Lung (tissue), 12 donors: ENCODE measurements around the gene SOX6. TPM values are rescaled to one million over a fixed set of nuclear protein-coding genes. Genes with fewer than 3 reads are reported as not detected.
A peak's percentile ranks its signal among the peaks of the same experiment; 100 is the strongest.

Source experiments
- ATAC-seq: fragments of 200-7000 bp; cut with Tn5 transposase; one replicate; pipeline ENCODE4 v1.9.1; 2020; ENCODE audit warnings: moderate number of reproducible peaks; ENCODE audit not compliant: insufficient read depth, low FRiP score
- DNase-seq, 3 donors: peaks; one replicate each; pipeline ENCODE4 v3.0.0-alpha.2; 2013 to 2017
- H3K27ac ChIP-seq, 2 donors: one replicate each; pipeline ENCODE4 v1.5.1; 2013; ENCODE audit warnings: mild to moderate bottlenecking in 2 of 2, moderate library complexity in 2 of 2, control low read depth in 1 of 2, inconsistent platforms in 1 of 2, low read depth in 1 of 2, low read length in 1 of 2
- H3K27me3 ChIP-seq, 3 donors: one replicate each; pipeline ENCODE4 v1.5.1; 2013; ENCODE audit warnings: low read length in 2 of 3; ENCODE audit not compliant: control insufficient read depth in 3 of 3, insufficient read depth in 3 of 3
- H3K36me3 ChIP-seq, 4 donors: one replicate each; pipeline ENCODE4 v1.5.1; 2013; ENCODE audit warnings: low read length in 4 of 4, mild to moderate bottlenecking in 1 of 4, moderate library complexity in 1 of 4; ENCODE audit not compliant: control insufficient read depth in 4 of 4, insufficient read depth in 4 of 4
- H3K4me1 ChIP-seq, 5 donors: one replicate each; pipeline ENCODE4 v1.5.1; 2013; ENCODE audit warnings: low read length in 5 of 5, mild to moderate bottlenecking in 2 of 5, moderate library complexity in 1 of 5; ENCODE audit not compliant: control insufficient read depth in 5 of 5, insufficient read depth in 5 of 5
- H3K4me3 ChIP-seq: one replicate; pipeline ENCODE4 v1.5.1; 2013; ENCODE audit warnings: mild to moderate bottlenecking, control low read depth, moderate library complexity
- H3K9ac ChIP-seq, 2 donors: one replicate each; pipeline ENCODE4 v1.5.1; 2013; ENCODE audit warnings: low read length in 2 of 2, control low read depth in 1 of 2; ENCODE audit not compliant: insufficient read depth in 1 of 2
- H3K9me3 ChIP-seq, 4 donors: one replicate each; pipeline ENCODE4 v1.5.1; 2013; ENCODE audit warnings: low read length in 3 of 4, mild to moderate bottlenecking in 1 of 4, moderate library complexity in 1 of 4; ENCODE audit not compliant: control insufficient read depth in 4 of 4, insufficient read depth in 3 of 4
- CTCF ChIP-seq: IDR thresholded peaks from 2 replicates; pipeline ENCODE4 v1.5.1; 2012; ENCODE audit warnings: mild to moderate bottlenecking; ENCODE audit errors: control extremely low read depth, extremely low read depth
- WGBS, 2 donors: extraction: QIAGEN DNeasy Blood & Tissue Kit; methylation state at CpG; one replicate each; pipeline ENCODE4 v1.1.7; 2013; 5-methylcytosine and 5-hydroxymethylcytosine counted together
- polyA plus RNA-seq, 2 donors: library from polyadenylated mRNA; stranded (reverse); fragments of 200-250 nt; gene quantifications; one replicate each; pipeline ENCODE4 v1.2.1, GENCODE V29; 2013
- total RNA-seq, 2 donors: library from RNA; depleted of rRNA in 1 of 2; stranded (reverse); fragments of >200 nt in 1 of 2; gene quantifications; one replicate each; pipeline ENCODE4 v1.2.1, GENCODE V29; 2014 to 2021
- donor health status: control.
- donor health status: control.
- donor health status: Bipolar disorder and iron deficiency.
- donor health status: healthy.
- donor health status: DM: yes; HTN: yes; CAD: no.

Gene SOX6
- total and polyA plus RNA-seq, 4 donors = 0.58 to 31.7 (median 7.4) TPM

GRCh38 chr11:15977116-15977515, 379.2 kb downstream of the SOX6 start:
- Histone ChIP-seq H3K27ac (no peak overlapping the region), H3K4me1 (peaks cover 0 to 11% (median 0%) of the 10 kb centered on the region in 5 donors), H3K9me3 (no peaks in the 10 kb centered on the region), H3K9ac (no peak overlapping the region), H3K36me3 (no peaks in the 10 kb centered on the region), H3K27me3 (no peaks in the 10 kb centered on the region), H3K4me3 (no peak overlapping the region)
- no peak for ATAC-seq
- 77 to 96% methylated on average over 4 of the region's 4 CpGs for WGBS, 2 donors
- TF ChIP-seq CTCF = no peak
- no peak for DNase-seq

DNA sequence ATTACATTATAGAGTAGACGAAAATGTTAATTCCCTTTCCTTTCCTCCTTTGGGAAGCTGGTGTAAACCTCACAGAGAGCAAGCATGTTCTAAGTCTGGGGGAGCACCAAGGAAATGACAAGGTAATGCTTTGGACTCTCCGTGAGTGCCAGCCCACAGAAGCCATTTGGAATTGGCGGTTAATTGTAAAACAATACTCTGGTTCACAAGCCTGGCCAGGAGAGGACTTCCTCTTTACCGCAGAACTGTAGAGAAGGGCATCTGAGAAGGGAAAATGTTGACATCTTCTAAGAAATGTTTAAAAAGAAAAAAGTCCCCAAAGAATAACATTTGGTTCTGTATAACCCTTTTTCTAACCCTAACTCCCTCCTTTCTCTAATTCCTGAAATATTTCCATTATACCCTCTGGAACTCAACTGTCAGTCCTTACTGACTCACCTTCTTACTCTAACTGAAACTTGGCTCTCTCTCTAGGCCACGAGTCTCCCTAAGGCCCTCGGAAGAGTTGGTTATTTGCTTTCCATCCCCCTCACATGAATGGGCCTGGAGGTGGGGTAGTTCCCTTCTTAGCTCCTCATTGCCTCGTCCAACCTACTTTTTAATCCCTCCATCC, 379.8 kb downstream of the SOX6 start:
- ATAC-seq (no peak), DNase-seq (no peak)
- H3K4me1 ChIP-seq = peaks cover 0 to 11% (median 0%) of the 10 kb centered on the region in 5 donors
- no peaks in the 10 kb centered on the region for H3K27me3 ChIP-seq
- no peaks in the 10 kb centered on the region for H3K9me3 ChIP-seq
- H3K9ac ChIP-seq = no peak overlapping the region
- no peak for TF ChIP-seq CTCF
- H3K4me3 ChIP-seq = no peak overlapping the region
- H3K36me3 ChIP-seq = no peaks in the 10 kb centered on the region
- H3K27ac ChIP-seq = no peak overlapping the region
- WGBS, 2 donors = 69 to 73% methylated on average over 7 of the region's 7 CpGs

GRCh38 chr11:15975742-15976141, 380.6 kb downstream of the SOX6 start:
- Histone ChIP-seq H3K4me3 (no peak overlapping the region), H3K27ac (no peak overlapping the region), H3K4me1 (peaks cover 0 to 5% (median 0%) of the 10 kb centered on the region in 5 donors), H3K36me3 (no peaks in the 10 kb centered on the region), H3K9me3 (no peaks in the 10 kb centered on the region), H3K9ac (no peak overlapping the region), H3K27me3 (no peaks in the 10 kb centered on the region)
- DNase-seq (peak in 1 of 3 donors; percentile 32), ATAC-seq (no peak)
- WGBS, 2 donors = 42 to 48% methylated on average over 2 of the region's 2 CpGs
- TF ChIP-seq CTCF = no peak

DNA sequence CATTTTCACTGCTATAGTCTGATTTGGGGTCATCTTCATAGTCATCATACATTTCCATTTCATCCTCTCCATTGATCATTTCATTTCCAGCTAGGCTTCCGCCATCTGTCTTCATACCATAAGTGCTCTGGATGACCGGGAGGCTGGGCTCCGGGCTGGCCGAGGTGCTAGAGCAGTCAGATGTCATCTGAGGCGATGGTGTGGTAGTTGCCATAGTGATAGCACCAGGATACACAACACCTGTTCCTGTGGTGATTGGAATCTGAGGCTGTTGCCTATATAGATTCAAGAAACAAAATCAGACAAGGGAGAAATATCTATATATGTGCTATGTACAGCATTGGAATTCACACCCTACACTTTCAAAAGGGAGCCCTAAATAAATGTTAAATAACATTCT, 383.5 kb downstream of the SOX6 start:
- ATAC-seq = no peak
- 84 to 87% methylated on average over 5 of the region's 5 CpGs for WGBS, 2 donors
- H3K4me3 ChIP-seq = no peak overlapping the region
- no peak overlapping the region for H3K27ac ChIP-seq
- peaks cover 4 to 28% (median 12%) of the 10 kb centered on the region in 5 donors for H3K4me1 ChIP-seq
- no peaks in the 10 kb centered on the region for H3K27me3 ChIP-seq
- DNase-seq = no peak
- no peaks in the 10 kb centered on the region for H3K36me3 ChIP-seq
- no peak overlapping the region for H3K9ac ChIP-seq
- TF ChIP-seq CTCF = no peak
- H3K9me3 ChIP-seq = no peaks in the 10 kb centered on the region
